K562 (cell line): Measurements from ENCODE around the gene CACNA2D3. TPM values are rescaled to one million over a fixed set of nuclear protein-coding genes. Genes with fewer than 3 reads are reported as not detected.

Experiments
- ATAC-seq: fragments of 200-7000 bp; cut with Tn5 transposase; 3 replicates; pipeline ENCODE4 v1.9.1; 2020; ENCODE audit warnings: moderate library complexity
- BruUV-seq: library from RNA; stranded (reverse); fragments of 400-500 nt; replicated peaks from 2 replicates; lab custom pipeline; 2021; lab: Mats Ljungman, UMichigan
- CTCF ChIA-PET: fragments of 300-600 bp; formaldehyde crosslinking; extraction: SDS; loops from one replicate; lab custom pipeline; 2021; ENCODE audit warnings: low intra/inter-chr PET ratio; lab: Yijun Ruan, JAX
- POLR2A ChIA-PET: fragments of 300-600, 350-650 bp; sonication (Branson Sonifier 250); formaldehyde crosslinking; extraction: SDS; loops from one replicate; lab custom pipeline; 2021; ENCODE audit warnings: antibody characterized with exemption, inconsistent platforms; lab: Yijun Ruan, JAX
- DNase-seq, 4 experiments: peaks; one replicate each; pipeline versions ENCODE4 v3.0.0 to v3.0.0-alpha.2; 2011 to 2018; ENCODE audit warnings: low spot score in 3 of 4, mixed read lengths in 3 of 4; ENCODE audit errors: extremely low read depth in 1 of 4
- FAIRE-seq: peaks from 2 replicates; lab custom pipeline; 2011; peaks lifted over from hg19 to GRCh38; lab: Jason Lieb, UNC
- H2AFZ ChIP-seq: 2 replicates; pipeline ENCODE4 v1.6.0; 2011; ENCODE audit warnings: low read depth, low read length, control low read depth, inconsistent platforms
- H3K27ac ChIP-seq: fragments of 200-600 bp; 3 replicates; pipeline ENCODE4 v1.8.0; 2011; ENCODE audit warnings: low read depth, mild to moderate bottlenecking, control low read depth, inconsistent platforms, low read length, moderate library complexity, mixed read lengths; ENCODE audit errors: extremely low read depth
- H3K27me3 ChIP-seq, 2 experiments: fragments of 300-600 bp in 1 of 2; 2 replicates in 1 of 2; 3 replicates in 1 of 2; pipeline versions ENCODE4 v1.6.0 to v1.8.0; 2011; ENCODE audit warnings: inconsistent platforms in 2 of 2, low read length in 2 of 2, mild to moderate bottlenecking in 1 of 2, mixed read lengths in 1 of 2, moderate library complexity in 1 of 2; ENCODE audit not compliant: control insufficient read depth in 2 of 2, insufficient read depth in 2 of 2
- H3K36me3 ChIP-seq: fragments of 300-600 bp; 3 replicates; pipeline ENCODE4 v1.8.0; 2011; ENCODE audit warnings: mild to moderate bottlenecking, low read length, inconsistent platforms; ENCODE audit not compliant: control insufficient read depth, insufficient read depth
- H3K4me1 ChIP-seq, 2 experiments: fragments of 200-600 bp in 1 of 2; replicated peaks in 1 of 2; 2 replicates in 1 of 2; 3 replicates in 1 of 2; pipeline versions ENCODE4 v1.5.1 to v1.8.0; 2011; ENCODE audit warnings: inconsistent platforms in 2 of 2, low read length in 2 of 2, mild to moderate bottlenecking in 1 of 2, mixed read lengths in 1 of 2, moderate library complexity in 1 of 2; ENCODE audit not compliant: control insufficient read depth in 2 of 2, insufficient read depth in 2 of 2
- H3K4me2 ChIP-seq: 2 replicates; pipeline ENCODE4 v1.6.1; 2011; ENCODE audit warnings: low read length, control low read depth, inconsistent platforms, mixed read lengths; ENCODE audit not compliant: insufficient read depth
- H3K4me3 ChIP-seq: fragments of 200-600 bp; sonication (generic), shearing (Covaris generic); 2 replicates; pipeline ENCODE4 v1.5.1; 2016; ENCODE audit warnings: control low read depth, inconsistent platforms
- H3K79me2 ChIP-seq: fragments of 200-600 bp; 3 replicates; pipeline ENCODE4 v1.8.0; 2011; ENCODE audit warnings: low read length, inconsistent platforms; ENCODE audit not compliant: control insufficient read depth, insufficient read depth
- H3K9ac ChIP-seq, 2 experiments: 2 replicates each; pipeline versions ENCODE4 v1.6.0 to v1.6.1; 2011; ENCODE audit warnings: low read depth in 2 of 2, low read length in 2 of 2, control low read depth in 1 of 2, inconsistent platforms in 1 of 2, mild to moderate bottlenecking in 1 of 2, mixed read lengths in 1 of 2; ENCODE audit not compliant: insufficient read depth in 1 of 2
- H3K9me1 ChIP-seq: one replicate; pipeline ENCODE4 v1.6.0; 2011; ENCODE audit warnings: inconsistent platforms, mild to moderate bottlenecking, low read length, moderate library complexity; ENCODE audit not compliant: control insufficient read depth, insufficient read depth
- H3K9me3 ChIP-seq: replicated peaks from 2 replicates; pipeline ENCODE4 v1.5.1; 2011; ENCODE audit warnings: low read depth, low read length, inconsistent platforms; ENCODE audit not compliant: control insufficient read depth, insufficient read depth
- H4K20me1 ChIP-seq: replicated peaks from 2 replicates; pipeline ENCODE4 v1.6.1; 2011; ENCODE audit warnings: low read length, inconsistent platforms, mixed read lengths; ENCODE audit not compliant: control insufficient read depth, insufficient read depth
- ADNP ChIP-seq: fragments of 200-800 bp; sonication (Bioruptor generic); IDR thresholded peaks from 2 replicates; pipeline ENCODE4 v1.6.1; 2016; ENCODE audit warnings: missing genetic modification characterization, missing compliant biosample characterization
- BACH1 ChIP-seq: fragments of 200-800 bp; sonication (Bioruptor generic); IDR thresholded peaks from 2 replicates; pipeline ENCODE4 v1.6.1; 2016; ENCODE audit warnings: missing genetic modification characterization, missing compliant biosample characterization
- COPS2 ChIP-seq: fragments of 450-650 bp; conservative IDR thresholded peaks from 2 replicates; pipeline ENCODE4 v1.6.1; 2016; ENCODE audit warnings: mild to moderate bottlenecking, moderate library complexity
- CUX1 ChIP-seq: fragments of 200-800 bp; sonication (Bioruptor generic); IDR thresholded peaks from 2 replicates; pipeline ENCODE4 v1.6.1; 2016; ENCODE audit warnings: missing genetic modification characterization, missing compliant biosample characterization
- ELF1 ChIP-seq: fragments of 200-800 bp; sonication (Bioruptor generic); IDR thresholded peaks from 2 replicates; pipeline ENCODE4 v1.6.1; 2016; ENCODE audit warnings: missing genetic modification characterization, missing compliant biosample characterization
- ETS2 ChIP-seq: IDR thresholded peaks from 2 replicates; pipeline ENCODE4 v1.6.1; 2016; ENCODE audit warnings: borderline replicate concordance, missing genetic modification characterization, mild to moderate bottlenecking, moderate library complexity, missing compliant biosample characterization; ENCODE audit not compliant: poor library complexity, severe bottlenecking
- GATA2 ChIP-seq: sonication (generic); formaldehyde crosslinking; IDR thresholded peaks from 2 replicates; pipeline ENCODE4 v1.4.0; 2020; ENCODE audit warnings: mild to moderate bottlenecking, missing genetic modification reagents
- HEY1 ChIP-seq: fragments of 250-450 bp; sonication (Bioruptor Pico); IDR thresholded peaks from 2 replicates; pipeline ENCODE4 v1.5.0; 2020; ENCODE audit warnings: mild to moderate bottlenecking, moderate library complexity, borderline replicate concordance
- KDM2B ChIP-seq: fragments of 250-450 bp; sonication (Bioruptor Pico); IDR thresholded peaks from 2 replicates; pipeline ENCODE4 v1.8.0; 2021; ENCODE audit warnings: mild to moderate bottlenecking, moderate library complexity
- KDM4B ChIP-seq, 2 experiments: fragments of 450-650 bp in 1 of 2; sonication (generic) in 1 of 2; IDR thresholded peaks; 2 replicates each; pipeline ENCODE4 v1.6.1; 2016 to 2017; ENCODE audit warnings: borderline replicate concordance in 2 of 2, antibody characterized with exemption in 1 of 2, low read depth in 1 of 2, mild to moderate bottlenecking in 1 of 2
- KLF10 ChIP-seq: fragments of 250-450 bp; sonication (Bioruptor Pico); IDR thresholded peaks from 2 replicates; pipeline ENCODE4 v1.6.1; 2021; ENCODE audit warnings: matching md5 sums
- PCBP1 ChIP-seq: fragments of 200-400 bp; formaldehyde crosslinking; IDR thresholded peaks from 2 replicates; pipeline ENCODE4 v1.6.1; 2018; ENCODE audit warnings: mild to moderate bottlenecking, low read depth, low read length; ENCODE audit not compliant: poor library complexity, severe bottlenecking
- POLR2AphosphoS2 ChIP-seq: IDR thresholded peaks from 2 replicates; pipeline ENCODE4 v1.6.1; 2012; ENCODE audit warnings: low read length, improper control_type of control experiment
- ZMIZ1 ChIP-seq, 2 experiments: fragments of 150-350 bp in 1 of 2; IDR thresholded peaks; 2 replicates each; pipeline ENCODE4 v1.6.1; 2012 to 2016; ENCODE audit warnings: low read depth in 2 of 2, low read length in 2 of 2, mild to moderate bottlenecking in 1 of 2, moderate library complexity in 1 of 2
- WGBS: fragments of 100-300 bp; shearing (Covaris generic); methylation state at CpG from one replicate; pipeline ENCODE4 v1.1.6; 2016; ENCODE audit warnings: low coverage, mixed read lengths; ENCODE audit not compliant: insufficient coverage; ENCODE audit errors: missing lambda C conversion rate; 5-methylcytosine and 5-hydroxymethylcytosine counted together
- in situ Hi-C: fragments of 300-500 bp; cut with MboI; formaldehyde crosslinking; loops from 4 replicates; pipeline ENCODE4 v1.15.0; 2018; ENCODE audit warnings: inconsistent platforms, mixed read lengths
- intact Hi-C: fragments of 100-400 bp; cut with micrococcal nuclease; formaldehyde crosslinking; loops from 2 replicates; pipeline ENCODE4 v1.14.2; 2022
- polyA plus RNA-seq, 8 experiments: library from polyadenylated mRNA; depleted of rRNA in 4 of 8; stranded (reverse) in 5 of 8; unstranded in 3 of 8; fragments of >200 nt; fragmentation: Nextera tagmentation in 2 of 8; fragmentation: Illumina TruSeq in 1 of 8; extraction: Ambion mirVana in 2 of 8; extraction: Trizol in 1 of 8; gene quantifications; 2 replicates each; pipeline versions ENCODE4 v1.2.1 to v1.2.3, GENCODE V29; 2011 to 2014; ENCODE audit warnings: inconsistent platforms in 1 of 8, missing spikeins in 1 of 8
- total RNA-seq, 7 experiments: library from RNA; depleted of rRNA in 6 of 7; stranded (reverse); fragments of >200 nt in 6 of 7; fragmentation: Illumina TruSeq in 2 of 7; extraction: Trizol in 2 of 7; gene quantifications; 2 replicates each; pipeline versions ENCODE4 v1.2.1 to v1.2.3, GENCODE V29; 2011 to 2021; ENCODE audit warnings: low replicate concordance in 1 of 7

Gene CACNA2D3
- total and polyA plus RNA-seq, 9 of the 15 experiments (the other 6 are each of a cell fraction or from before 2014, with no cell fraction given), result 0.01 TPM; not detected in 8

- Histone ChIP-seq H3K4me2 (no peak overlapping the region), H3K36me3 (no peaks in the 10 kb centered on the region), H3K4me1 (no peaks in the 10 kb centered on the region; a peak in 1 of 5 replicates), H3K9ac (no peak overlapping the region), H4K20me1 (no peaks in the 10 kb centered on the region), H3K9me3 (no peaks in the 10 kb centered on the region), H3K79me2 (no peaks in the 10 kb centered on the region), H3K27ac (no peak overlapping the region), H2AFZ (no peak overlapping the region), H3K9me1 (no peaks in the 10 kb centered on the region)
- DNase-seq (no peak), FAIRE-seq (no peak), ATAC-seq (no peak)
- intact Hi-C loops (no loop called here), in situ Hi-C loops (no loop called here)
- BruUV-seq, result no TSS peak
- POLR2A ChIA-PET, result no interaction called here
- CTCF ChIA-PET, result no interaction called here
- TF ChIP-seq BACH1 (tag), result no peak
- TF ChIP-seq GATA2 (CRISPR knock-in tag), result no peak
- no peak for TF ChIP-seq ADNP (tag)
- TF ChIP-seq ZMIZ1 (IDR thresholded peaks at IDR 0.05; ENCODE audit: low read depth in 2 of 2, low read length in 2 of 2), result no peak
- no peak for TF ChIP-seq ELF1 (tag)
- TF ChIP-seq COPS2, result no peak
- no peak for TF ChIP-seq KLF10 (CRISPR knock-in tag)
- no peak for TF ChIP-seq KDM4B (IDR thresholded peaks at IDR 0.05; ENCODE audit: borderline replicate concordance in 2 of 2, low read depth in 1 of 2)
- no peak for TF ChIP-seq HEY1
- no peak for TF ChIP-seq KDM2B (CRISPR knock-in tag)
- no peak for TF ChIP-seq CUX1 (CRISPR knock-in tag)
- no peak for TF ChIP-seq POLR2AphosphoS2
- no peak for TF ChIP-seq ETS2 (tag)
- TF ChIP-seq PCBP1, result no peak
- TF ChIP-seq, all 486 proteins: peak for 0
- no peaks in the 10 kb centered on the region for H3K27me3 ChIP-seq
- 11% methylated on average over 3 of the region's 3 CpGs for WGBS
- H3K4me3 ChIP-seq, result no peak overlapping the region
These were observed 833.1 kb downstream of the CACNA2D3 start for GRCh38 chr3:54955496-54955895.
